Skeletal muscle tissue (tissue), 4 donors: Measurements from ENCODE around the gene IGSF6. TPM values are rescaled to one million over a fixed set of nuclear protein-coding genes. Genes with fewer than 3 reads are reported as not detected.
"Not testable (repeated sequence)": the region's sequence is repeated elsewhere in the genome, so short reads cannot be mapped to it uniquely, and the experiment has no call there.

Experiments used
- H3K27ac ChIP-seq: one replicate; pipeline ENCODE4 v1.7.0; 2013; ENCODE audit warnings: mild to moderate bottlenecking, low read depth, low read length, inconsistent platforms
- H3K27me3 ChIP-seq, 3 donors: one replicate each; pipeline ENCODE4 v1.7.0; 2013; ENCODE audit warnings: low read length in 3 of 3; ENCODE audit not compliant: control insufficient read depth in 3 of 3, insufficient read depth in 3 of 3
- H3K36me3 ChIP-seq, 3 donors: one replicate each; pipeline ENCODE4 v1.7.0; 2013; ENCODE audit warnings: low read length in 3 of 3; ENCODE audit not compliant: control insufficient read depth in 3 of 3, insufficient read depth in 3 of 3
- H3K4me1 ChIP-seq, 3 donors: one replicate each; pipeline ENCODE4 v1.7.0; 2013; ENCODE audit warnings: low read length in 3 of 3, mild to moderate bottlenecking in 3 of 3; ENCODE audit not compliant: control insufficient read depth in 3 of 3, insufficient read depth in 3 of 3
- H3K4me3 ChIP-seq, 3 donors: one replicate each; pipeline ENCODE4 v1.7.0; 2013; ENCODE audit warnings: low read length in 3 of 3
- H3K9ac ChIP-seq, 3 donors: one replicate each; pipeline ENCODE4 v1.7.0; 2013; ENCODE audit warnings: low read length in 3 of 3, mild to moderate bottlenecking in 3 of 3, moderate library complexity in 2 of 3, low read depth in 1 of 3
- H3K9me3 ChIP-seq, 3 donors: one replicate each; pipeline ENCODE4 v1.7.0; 2013; ENCODE audit warnings: low read length in 3 of 3; ENCODE audit not compliant: control insufficient read depth in 3 of 3
- total RNA-seq: library from RNA; depleted of rRNA; stranded (reverse); fragments of >200 nt; gene quantifications from one replicate; pipeline ENCODE4 v1.2.3, GENCODE V29; 2014
- donor health status: Osteomylitis.

IGSF6 gene
- total RNA-seq, 1 donor from 2014 or later, result 3.1 TPM

GRCh38 chr16:21680714-21681113, 28.3 kb upstream of the IGSF6 start:
- H3K4me1 ChIP-seq, H3K9ac ChIP-seq, H3K9me3 ChIP-seq, H3K4me3 ChIP-seq, H3K36me3 ChIP-seq, H3K27me3 ChIP-seq, H3K27ac ChIP-seq: not testable (repeated sequence)

GRCh38 chr16:21674456-21674855, 22.0 kb upstream of the IGSF6 start:
- not testable (repeated sequence) for H3K36me3 ChIP-seq, H3K27me3 ChIP-seq, H3K9me3 ChIP-seq, H3K27ac ChIP-seq, H3K4me3 ChIP-seq, H3K9ac ChIP-seq, H3K4me1 ChIP-seq

GRCh38 chr16:21673469-21673868, 21.1 kb upstream of the IGSF6 start:
- H3K36me3 ChIP-seq, result no peaks in the 10 kb centered on the region
- no peak overlapping the region for H3K27ac ChIP-seq
- no peak overlapping the region for H3K4me3 ChIP-seq
- no peaks in the 10 kb centered on the region for H3K4me1 ChIP-seq
- no peak overlapping the region for H3K9ac ChIP-seq
- H3K9me3 ChIP-seq, result peaks cover 0 to 5% (median 0%) of the 10 kb centered on the region in 3 donors
- H3K27me3 ChIP-seq, result peaks cover 0 to 2% (median 0%) of the 10 kb centered on the region in 3 donors

GRCh38 chr16:21667575-21667974, 15.2 kb upstream of the IGSF6 start:
- peaks cover 15 to 29% (median 19%) of the 10 kb centered on the region in 3 donors for H3K27me3 ChIP-seq

GRCh38 chr16:21666772-21667171, 14.4 kb upstream of the IGSF6 start:
- Histone ChIP-seq H3K27ac (no peak overlapping the region), H3K36me3 (no peaks in the 10 kb centered on the region), H3K9ac (no peak overlapping the region), H3K4me1 (peaks cover 0 to 2% (median 0%) of the 10 kb centered on the region in 3 donors), H3K27me3 (peaks cover 15 to 29% (median 19%) of the 10 kb centered on the region in 3 donors), H3K9me3 (no peaks in the 10 kb centered on the region), H3K4me3 (no peak overlapping the region)

More at GRCh38 chr16:21667575-21667974, 15.2 kb upstream of the IGSF6 start:
- H3K4me1 ChIP-seq, result peaks cover 0 to 2% (median 0%) of the 10 kb centered on the region in 3 donors
- no peak overlapping the region for H3K9ac ChIP-seq
- no peaks in the 10 kb centered on the region for H3K9me3 ChIP-seq
- H3K36me3 ChIP-seq, result no peaks in the 10 kb centered on the region
- H3K27ac ChIP-seq, result no peak overlapping the region
- no peak overlapping the region for H3K4me3 ChIP-seq

DNA sequence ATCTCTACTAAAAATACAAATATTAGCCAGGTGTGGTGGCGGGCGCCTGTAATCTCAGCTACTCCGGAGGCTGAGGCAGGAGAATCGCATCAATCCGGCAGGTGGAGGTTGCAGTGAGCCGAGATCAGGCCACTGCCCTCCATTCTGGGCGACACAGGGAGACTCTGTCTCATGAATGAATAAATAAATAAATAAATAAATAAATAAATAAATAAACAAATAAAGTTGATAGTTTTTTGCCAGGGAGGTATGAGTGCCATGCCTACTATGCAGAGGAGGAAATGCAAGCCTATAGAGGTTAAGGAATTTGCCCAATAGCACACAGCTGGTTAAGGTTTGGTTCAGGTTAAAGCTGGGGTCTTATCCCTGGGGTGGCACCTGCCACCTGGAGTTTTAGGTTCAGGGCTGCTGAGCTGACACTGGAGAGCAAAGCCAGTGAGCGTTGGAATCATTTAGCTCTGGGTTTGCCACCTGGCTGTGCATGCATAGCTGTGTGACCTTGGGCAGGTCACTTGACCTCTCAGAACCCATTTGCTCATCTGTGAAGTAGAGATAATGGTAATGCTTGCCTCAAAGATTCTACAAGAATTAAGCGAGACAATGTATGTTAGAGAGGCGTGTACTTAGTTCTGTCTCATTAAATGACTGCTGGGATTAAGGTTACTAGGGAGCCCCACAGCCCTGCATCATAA, 12.5 kb upstream of the IGSF6 start:
- Histone ChIP-seq H3K4me3 (no peak overlapping the region), H3K36me3 (no peaks in the 10 kb centered on the region), H3K27ac (no peak overlapping the region), H3K9me3 (no peaks in the 10 kb centered on the region), H3K9ac (no peak overlapping the region), H3K4me1 (peaks cover 0 to 2% (median 0%) of the 10 kb centered on the region in 3 donors), H3K27me3 (peaks cover 15 to 29% (median 19%) of the 10 kb centered on the region in 3 donors)

DNA sequence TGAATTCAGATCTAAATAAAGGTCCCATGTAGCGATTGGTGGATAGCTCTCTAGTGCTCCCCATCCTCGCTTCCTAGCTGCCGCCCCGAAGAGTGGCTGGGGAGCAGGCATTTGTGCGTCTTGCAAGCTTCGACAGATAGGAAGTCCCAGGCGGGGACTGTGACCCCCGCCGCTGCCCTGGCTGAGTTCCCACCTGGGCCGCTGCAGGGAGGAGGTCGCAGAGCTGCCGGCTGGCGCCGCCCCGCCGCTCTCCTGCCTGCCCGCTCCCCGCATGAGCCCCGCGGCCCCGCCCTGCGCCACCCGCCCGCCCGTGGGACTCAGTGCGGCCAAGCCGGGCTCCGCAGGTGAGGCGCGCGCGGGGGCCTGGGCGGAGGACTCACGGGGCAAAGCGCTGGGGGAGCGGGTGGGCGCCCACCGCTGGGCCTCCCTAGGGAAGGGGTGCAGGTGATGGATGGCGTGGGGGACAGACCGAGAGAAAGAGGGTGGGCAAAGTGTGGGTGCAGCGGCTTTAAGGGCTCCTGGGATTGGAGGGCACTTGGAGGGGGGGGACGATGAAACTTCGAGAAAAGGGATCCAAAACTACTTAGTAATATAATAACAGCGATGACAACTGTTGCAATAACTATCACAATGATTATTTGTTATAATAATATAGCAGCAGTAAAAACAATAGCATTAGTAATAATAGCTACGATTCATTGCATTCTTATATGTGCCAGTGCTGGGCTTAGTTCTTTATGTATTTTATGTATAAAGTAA, 11.7 kb upstream of the IGSF6 start, which contains the start of gene OTOA:
OTOA (plus strand) TSS at position 80 of the 759 bp plus-strand sequence. CDS start 14,547 bp downstream, outside the sequence.
- H3K9ac ChIP-seq, result no peak within 1 kb of the TSS
- no peak within 1 kb of the TSS for H3K27ac ChIP-seq
- peaks cover 0 to 2% (median 0%) of the 10 kb centered on the region in 3 donors for H3K4me1 ChIP-seq
- peaks cover 15 to 29% (median 17%) of the 10 kb centered on the region in 3 donors for H3K27me3 ChIP-seq
- peak within 1 kb of the TSS in 1 of 3 donors; percentile 22 for H3K4me3 ChIP-seq
- H3K9me3 ChIP-seq, result no peaks in the 10 kb centered on the region
- no peaks in the 10 kb centered on the region for H3K36me3 ChIP-seq

- H3K4me3 ChIP-seq, result no peak overlapping the region
- H3K27me3 ChIP-seq, result peaks cover under 1 to 4% (median 4%) of the 10 kb centered on the region in 3 donors
- H3K27ac ChIP-seq, result no peak overlapping the region
- H3K9me3 ChIP-seq, result no peaks in the 10 kb centered on the region
- peaks cover 0 to 4% (median 3%) of the 10 kb centered on the region in 3 donors for H3K4me1 ChIP-seq
- peaks cover 3 to 5% (median 4%) of the 10 kb centered on the region in 3 donors for H3K36me3 ChIP-seq
- no peak overlapping the region for H3K9ac ChIP-seq
These were observed 6.7 kb upstream of the IGSF6 start for GRCh38 chr16:21659124-21659523.

DNA sequence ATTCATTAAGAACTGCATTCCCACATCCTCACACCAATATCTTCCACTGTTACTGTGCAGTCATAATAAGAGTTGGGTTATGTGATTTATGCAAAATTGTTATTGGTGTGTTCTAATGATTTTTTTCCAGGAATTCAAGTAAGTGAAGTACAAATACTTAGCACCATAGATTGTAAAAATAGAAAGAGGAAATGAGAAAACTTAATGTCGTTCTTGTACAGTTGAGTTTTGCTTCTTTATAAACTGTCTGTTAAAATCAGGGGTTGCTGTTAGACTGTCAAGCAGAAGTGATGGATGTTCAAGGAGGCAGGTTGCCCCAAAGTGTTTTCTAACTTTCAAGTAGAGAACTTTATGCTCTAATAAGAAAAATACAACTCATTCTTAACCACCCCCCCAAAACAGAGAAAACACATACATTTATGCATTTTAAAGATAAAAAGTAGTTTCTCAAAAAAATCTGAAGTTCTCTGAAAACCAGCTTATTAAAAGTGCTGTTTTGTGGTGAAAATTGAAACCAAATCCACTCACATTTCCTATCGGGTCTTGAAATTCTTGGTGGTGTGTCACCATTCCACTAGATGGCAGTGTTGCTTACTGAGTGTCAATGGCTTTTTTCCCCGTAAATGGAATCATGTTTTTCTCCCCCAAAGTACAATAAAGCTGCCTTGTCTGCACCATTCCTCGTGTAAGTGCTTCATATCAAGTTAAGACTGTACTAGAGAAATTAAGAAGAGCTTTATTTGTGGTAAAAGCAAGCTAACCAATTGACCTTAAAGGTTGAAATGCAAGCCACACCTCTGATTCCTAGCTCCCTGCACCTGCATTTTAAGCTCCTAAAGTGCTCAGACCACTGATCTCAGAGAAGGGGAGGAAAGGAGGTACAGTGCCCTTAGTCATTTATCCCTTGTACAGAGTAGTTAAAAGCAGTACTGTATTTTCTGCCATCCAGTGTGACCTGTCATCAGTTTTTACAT, 4.7 kb upstream of the IGSF6 start:
- Histone ChIP-seq H3K9me3 (no peaks in the 10 kb centered on the region), H3K4me1 (peaks cover 0 to 3% (median 2%) of the 10 kb centered on the region in 3 donors), H3K9ac (no peak overlapping the region), H3K4me3 (no peak overlapping the region), H3K27me3 (no peaks in the 10 kb centered on the region), H3K36me3 (peaks cover 3 to 8% (median 5%) of the 10 kb centered on the region in 3 donors), H3K27ac (no peak overlapping the region)
